Measurements from ENCODE around the gene AUTS2. TPM values are rescaled to one million over a fixed set of nuclear protein-coding genes. Genes with fewer than 3 reads are reported as not detected.

The AUTS2 gene
- total RNA-seq, 1 experiment from 2014 or later = not detected

DNA sequence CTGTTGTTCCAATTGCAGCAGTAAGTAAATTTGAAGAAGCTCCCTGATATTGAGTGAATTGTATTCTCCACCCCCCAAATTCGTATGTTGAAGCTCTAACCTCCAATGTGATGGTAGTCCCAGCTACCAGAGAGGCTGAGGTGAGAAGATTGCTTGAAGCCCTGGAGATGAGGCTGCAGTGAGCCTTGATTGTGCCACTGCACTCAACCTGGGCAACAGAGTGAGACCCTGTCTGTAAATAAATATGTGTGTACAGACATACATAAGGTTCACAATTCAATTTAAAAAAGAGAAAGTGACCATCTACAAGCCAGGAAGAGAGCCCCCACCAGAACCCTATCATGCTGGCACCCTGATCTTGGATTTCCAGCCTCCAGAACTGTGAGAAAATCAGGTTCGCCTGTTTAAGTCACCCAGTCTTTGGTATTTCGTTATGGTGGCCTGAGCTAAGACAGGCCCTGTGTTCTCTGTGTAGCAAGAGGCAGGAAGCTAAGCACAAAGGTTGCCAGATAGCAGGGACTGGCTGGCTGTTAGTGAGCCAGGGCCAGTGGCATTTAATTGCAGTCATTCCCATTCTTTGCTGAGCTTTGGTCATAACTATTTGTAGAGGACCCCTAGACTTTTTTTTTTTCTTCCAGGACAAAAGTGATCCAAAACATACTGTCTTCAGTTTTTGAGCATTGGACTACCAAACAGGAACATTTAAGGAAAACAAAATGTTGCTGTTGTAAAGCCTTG lies 45.6 kb downstream of the AUTS2 start:
- no peaks in the 10 kb centered on the region for H3K36me3 ChIP-seq
- no peaks in the 10 kb centered on the region for H3K9me3 ChIP-seq (replicated peaks)
- H3K4me1 ChIP-seq (replicated peaks) = no peaks in the 10 kb centered on the region
- no peaks in the 10 kb centered on the region for H3K27me3 ChIP-seq (replicated peaks)
- H3K27ac ChIP-seq = no peak overlapping the region
- no peak for DNase-seq (ENCODE audit: low read depth in 1 of 2, low spot score in 2 of 2)
- H3K4me3 ChIP-seq = no peak overlapping the region

DNA sequence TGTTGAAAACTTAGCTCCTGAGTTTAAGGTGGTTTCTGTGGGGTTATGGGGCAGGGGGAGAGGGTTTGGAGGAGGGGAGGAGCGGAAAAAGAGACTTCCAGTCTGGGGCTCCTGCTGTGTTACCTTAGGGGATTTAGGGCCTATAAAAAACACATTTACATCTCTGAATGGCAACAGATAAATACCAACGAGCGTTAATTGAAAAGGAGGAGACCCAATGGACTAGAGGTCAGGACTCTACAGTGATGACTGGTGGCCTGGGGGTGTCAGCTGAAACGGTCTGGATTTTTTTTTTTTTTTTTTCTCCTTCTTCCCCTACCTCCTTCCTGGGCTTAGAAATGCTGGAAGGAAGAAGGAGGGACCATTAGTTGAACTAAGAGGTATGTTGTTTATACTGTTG lies 47.4 kb downstream of the AUTS2 start:
- no peak for DNase-seq (ENCODE audit: low read depth in 1 of 2, low spot score in 2 of 2)
- H3K4me1 ChIP-seq (replicated peaks) = no peaks in the 10 kb centered on the region
- no peak overlapping the region for H3K27ac ChIP-seq
- no peaks in the 10 kb centered on the region for H3K36me3 ChIP-seq
- no peak overlapping the region for H3K4me3 ChIP-seq
- no peaks in the 10 kb centered on the region for H3K27me3 ChIP-seq (replicated peaks)
- H3K9me3 ChIP-seq (replicated peaks) = no peaks in the 10 kb centered on the region

DNA sequence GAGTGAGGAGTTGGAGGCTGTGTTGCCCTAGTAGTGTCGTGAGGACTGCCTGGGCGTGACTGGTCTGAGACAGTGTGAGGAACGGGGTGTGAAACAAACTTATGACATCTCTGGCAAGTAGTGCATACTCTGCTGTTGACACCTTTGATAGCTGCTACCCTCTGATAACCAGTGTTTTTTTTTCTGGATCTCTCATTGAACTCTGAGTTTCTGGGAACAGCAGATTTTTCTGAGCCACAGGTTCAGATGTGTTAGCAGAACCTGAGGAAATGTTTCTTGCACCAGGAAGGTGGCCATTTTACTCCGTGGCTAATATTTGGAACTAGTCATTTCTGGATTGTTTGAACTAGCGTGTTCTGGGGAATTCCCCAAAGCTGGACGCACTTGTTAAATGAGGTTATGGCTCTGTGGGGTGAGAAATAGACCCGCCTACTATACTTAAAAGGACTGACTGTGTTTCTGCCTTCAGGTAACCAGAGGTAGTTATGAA lies 52.9 kb downstream of the AUTS2 start:
- no peak overlapping the region for H3K4me3 ChIP-seq
- no peaks in the 10 kb centered on the region for H3K27me3 ChIP-seq (replicated peaks)
- DNase-seq (ENCODE audit: low read depth in 1 of 2, low spot score in 2 of 2) = no peak
- H3K4me1 ChIP-seq (replicated peaks) = no peaks in the 10 kb centered on the region
- H3K27ac ChIP-seq = no peak overlapping the region
- H3K9me3 ChIP-seq (replicated peaks) = no peaks in the 10 kb centered on the region
- no peaks in the 10 kb centered on the region for H3K36me3 ChIP-seq

DNA sequence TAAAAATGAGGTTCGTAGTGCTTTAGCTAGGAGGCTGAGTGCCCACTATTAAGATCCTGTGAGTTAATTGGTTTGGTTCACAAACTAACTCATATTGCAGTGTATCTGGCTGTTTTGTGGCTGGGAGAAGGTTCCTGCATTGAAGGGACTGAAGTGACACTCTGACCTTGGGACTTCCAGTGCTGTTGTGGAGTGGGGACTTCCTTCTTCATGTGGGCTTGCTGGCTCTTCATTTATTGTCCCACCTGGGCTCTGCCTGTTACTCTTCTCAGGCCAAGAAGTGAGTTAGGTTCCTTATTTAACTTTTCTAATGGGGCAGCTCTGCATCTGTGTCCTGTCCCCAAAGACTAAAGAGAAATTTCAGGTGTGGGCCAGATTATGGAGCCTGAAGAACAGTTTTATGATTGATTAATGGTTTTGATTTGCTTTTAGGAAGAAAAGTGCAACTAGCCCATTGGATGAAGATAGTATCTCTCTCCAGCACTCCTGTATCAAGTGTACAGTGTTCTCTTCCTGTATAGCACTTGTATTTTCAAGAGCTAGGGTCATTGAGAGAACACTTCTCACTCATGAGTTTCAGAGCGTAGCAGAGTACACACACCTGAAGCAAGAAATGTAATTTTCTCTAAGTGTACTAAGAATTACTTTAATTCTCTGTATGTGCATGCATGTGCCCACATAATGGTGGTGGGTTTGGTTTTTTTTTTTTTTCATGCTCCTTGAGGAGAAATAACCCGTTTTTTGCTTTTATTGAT lies 54.8 kb downstream of the AUTS2 start:
- no peaks in the 10 kb centered on the region for H3K36me3 ChIP-seq
- no peak overlapping the region for H3K4me3 ChIP-seq
- no peaks in the 10 kb centered on the region for H3K27me3 ChIP-seq (replicated peaks)
- no peak overlapping the region for H3K27ac ChIP-seq
- DNase-seq (ENCODE audit: low read depth in 1 of 2, low spot score in 2 of 2) = no peak
- no peaks in the 10 kb centered on the region for H3K9me3 ChIP-seq (replicated peaks)
- no peaks in the 10 kb centered on the region for H3K4me1 ChIP-seq (replicated peaks)

DNA sequence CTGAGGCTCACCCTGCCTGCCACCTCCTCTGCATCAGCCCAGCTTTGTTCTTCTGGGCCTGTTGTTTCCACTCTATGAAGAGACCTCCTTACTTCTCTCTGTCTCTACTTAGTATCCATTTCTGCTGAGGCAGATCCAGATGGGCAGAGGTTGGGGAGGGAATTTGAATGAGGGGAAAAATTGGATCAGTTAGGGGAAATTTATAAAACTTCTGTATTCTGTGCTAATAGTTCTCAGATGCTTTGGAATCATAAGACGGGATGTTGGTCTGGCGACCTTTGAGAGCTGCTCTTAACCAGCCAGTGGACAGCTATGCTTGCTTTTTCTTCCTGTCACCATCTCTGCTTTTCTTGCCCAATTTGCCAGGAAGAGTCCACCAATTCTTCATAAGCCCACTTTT lies 55.5 kb downstream of the AUTS2 start:
- Histone ChIP-seq H3K27ac (no peak overlapping the region), H3K9me3 (replicated peaks) (no peaks in the 10 kb centered on the region), H3K27me3 (replicated peaks) (no peaks in the 10 kb centered on the region), H3K36me3 (no peaks in the 10 kb centered on the region), H3K4me1 (replicated peaks) (no peaks in the 10 kb centered on the region), H3K4me3 (no peak overlapping the region)
- DNase-seq (ENCODE audit: low read depth in 1 of 2, low spot score in 2 of 2) = no peak

DNA sequence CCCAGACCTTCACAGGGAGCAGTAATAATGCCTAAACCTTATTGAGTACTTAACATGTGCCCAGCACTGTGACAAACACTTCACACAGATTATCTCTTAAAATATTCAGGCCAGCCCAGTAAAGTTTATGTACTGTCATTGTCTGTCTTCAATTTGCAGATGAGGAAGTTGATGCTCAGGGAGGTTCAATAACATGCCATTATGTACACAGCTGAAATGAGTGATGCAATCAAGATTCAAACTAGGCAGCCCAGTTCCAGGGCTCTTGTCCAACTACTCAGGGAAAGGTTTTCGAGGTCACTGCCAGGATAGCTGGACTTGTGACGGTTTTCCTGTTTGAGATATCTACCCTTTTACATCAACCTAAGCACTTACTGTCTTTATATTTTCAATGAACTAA lies 56.1 kb downstream of the AUTS2 start:
- Histone ChIP-seq H3K4me1 (replicated peaks) (no peaks in the 10 kb centered on the region), H3K9me3 (replicated peaks) (no peaks in the 10 kb centered on the region), H3K4me3 (no peak overlapping the region), H3K36me3 (no peaks in the 10 kb centered on the region), H3K27me3 (replicated peaks) (no peaks in the 10 kb centered on the region), H3K27ac (no peak overlapping the region)
- no peak for DNase-seq (ENCODE audit: low read depth in 1 of 2, low spot score in 2 of 2)

DNA sequence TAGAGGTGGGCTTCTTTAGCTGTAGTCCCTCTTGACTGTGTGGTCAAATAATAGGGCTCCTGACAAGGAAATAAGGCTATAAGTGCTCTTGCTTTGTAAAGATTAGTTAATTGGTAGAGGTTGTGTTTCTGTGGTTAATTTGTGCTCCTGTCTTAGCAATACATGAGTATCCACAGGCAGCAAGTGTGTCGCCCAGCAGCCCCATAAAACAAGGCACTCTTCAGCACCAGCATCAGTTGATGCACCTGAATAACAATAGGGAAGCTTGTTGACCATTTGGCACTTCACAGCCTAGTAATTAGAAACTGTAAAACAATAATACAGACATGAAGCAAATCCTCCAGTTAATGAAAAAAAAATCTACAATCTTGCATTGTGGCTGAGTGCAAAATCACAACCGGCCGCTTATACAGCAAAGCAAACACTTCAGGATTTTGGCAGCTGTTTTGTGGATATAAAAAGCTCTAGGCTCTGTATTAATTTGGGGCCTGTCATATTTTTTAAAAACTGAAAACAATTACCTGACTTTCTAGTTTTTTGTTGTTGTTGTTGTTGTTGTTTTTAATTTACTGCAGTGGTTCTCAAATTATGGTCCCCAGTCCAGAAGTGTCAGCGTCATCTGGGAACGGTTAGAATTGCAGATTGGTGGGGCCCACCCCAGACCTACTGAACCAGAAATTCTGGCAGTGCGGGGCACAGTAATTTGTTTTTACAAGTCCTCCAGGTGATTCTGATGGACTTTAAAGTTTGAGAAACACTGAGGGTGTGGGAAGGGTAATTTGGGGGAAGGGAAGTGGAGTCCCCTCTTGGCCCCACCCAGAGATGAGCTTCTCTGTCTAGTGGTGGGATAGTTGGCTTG lies 56.8 kb downstream of the AUTS2 start:
- H3K27me3 ChIP-seq (replicated peaks) = no peaks in the 10 kb centered on the region
- H3K9me3 ChIP-seq (replicated peaks) = no peaks in the 10 kb centered on the region
- no peaks in the 10 kb centered on the region for H3K36me3 ChIP-seq
- no peak overlapping the region for H3K27ac ChIP-seq
- no peaks in the 10 kb centered on the region for H3K4me1 ChIP-seq (replicated peaks)
- no peak for DNase-seq (ENCODE audit: low read depth in 1 of 2, low spot score in 2 of 2)
- no peak overlapping the region for H3K4me3 ChIP-seq

DNA sequence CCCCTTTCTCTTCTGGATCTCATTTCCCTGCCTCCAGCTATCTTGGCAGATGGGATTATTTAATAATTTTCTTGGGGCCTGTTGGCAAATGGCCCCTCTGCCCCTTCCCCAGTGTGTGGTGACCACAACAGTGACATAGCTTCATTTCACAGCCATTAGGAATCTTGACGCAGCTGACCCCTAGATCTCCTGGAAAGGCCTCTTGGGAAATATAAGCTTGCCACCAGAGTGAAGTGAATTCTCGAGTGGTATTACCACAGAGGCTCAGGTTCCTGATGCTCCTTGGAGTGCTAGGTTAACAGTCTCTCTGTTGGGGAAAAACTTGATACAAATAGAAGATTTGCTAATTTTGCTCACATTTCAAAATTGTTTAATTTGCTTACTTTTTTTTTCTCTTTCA lies 57.8 kb downstream of the AUTS2 start:
- Histone ChIP-seq H3K36me3 (no peaks in the 10 kb centered on the region), H3K9me3 (replicated peaks) (no peaks in the 10 kb centered on the region), H3K4me1 (replicated peaks) (no peaks in the 10 kb centered on the region), H3K4me3 (no peak overlapping the region), H3K27me3 (replicated peaks) (no peaks in the 10 kb centered on the region), H3K27ac (no peak overlapping the region)
- no peak for DNase-seq (ENCODE audit: low read depth in 1 of 2, low spot score in 2 of 2)

DNA sequence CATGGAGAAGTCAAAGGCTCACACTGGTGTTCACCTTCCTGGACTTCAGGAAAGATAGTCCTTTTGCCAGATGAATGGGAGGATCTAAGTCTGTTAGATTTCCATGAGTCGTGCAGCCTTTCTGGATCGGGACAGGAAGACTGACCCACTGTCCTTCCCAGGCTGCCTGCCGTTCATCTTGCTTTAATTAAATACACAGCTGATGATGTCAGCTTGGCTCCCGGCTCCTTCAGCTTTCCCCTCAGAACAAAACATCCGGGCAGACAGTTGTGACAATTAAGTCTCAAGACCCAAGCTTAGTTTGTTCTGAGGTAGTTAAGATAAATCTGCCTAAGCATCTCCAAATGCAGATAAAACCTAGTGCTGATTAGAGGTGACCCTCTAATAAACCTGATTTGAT lies 58.6 kb downstream of the AUTS2 start:
- Histone ChIP-seq H3K4me1 (replicated peaks) (no peaks in the 10 kb centered on the region), H3K27ac (no peak overlapping the region)

DNA sequence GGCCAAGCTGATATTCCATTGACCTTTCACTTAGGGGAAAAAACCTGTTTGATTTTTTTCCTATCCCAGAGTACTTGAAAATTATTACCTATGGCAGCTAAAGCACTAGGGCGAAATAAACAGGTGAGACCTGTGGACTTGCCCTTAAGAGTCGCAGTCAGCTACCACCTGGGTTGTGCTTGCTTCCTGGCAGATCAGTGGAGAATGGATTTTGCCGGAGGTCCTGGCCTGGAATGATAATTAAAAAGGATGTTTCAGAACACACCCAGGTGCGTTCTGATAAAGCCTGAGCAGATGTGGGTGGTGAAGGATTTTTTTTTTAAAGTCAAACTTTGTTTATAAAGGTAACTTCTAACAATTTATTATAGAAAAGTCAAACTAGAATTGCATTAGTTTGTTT lies 59.1 kb downstream of the AUTS2 start:
- Histone ChIP-seq H3K4me1 (replicated peaks) (no peaks in the 10 kb centered on the region), H3K4me3 (no peak overlapping the region), H3K36me3 (no peaks in the 10 kb centered on the region), H3K27ac (no peak overlapping the region), H3K27me3 (replicated peaks) (no peaks in the 10 kb centered on the region), H3K9me3 (replicated peaks) (no peaks in the 10 kb centered on the region)
- no peak for DNase-seq (ENCODE audit: low read depth in 1 of 2, low spot score in 2 of 2)

More for the DNA sequence above, 58.6 kb downstream of the AUTS2 start:
- no peaks in the 10 kb centered on the region for H3K36me3 ChIP-seq
- H3K4me3 ChIP-seq = no peak overlapping the region
- H3K9me3 ChIP-seq (replicated peaks) = no peaks in the 10 kb centered on the region
- no peak for DNase-seq (ENCODE audit: low read depth in 1 of 2, low spot score in 2 of 2)
- no peaks in the 10 kb centered on the region for H3K27me3 ChIP-seq (replicated peaks)

DNA sequence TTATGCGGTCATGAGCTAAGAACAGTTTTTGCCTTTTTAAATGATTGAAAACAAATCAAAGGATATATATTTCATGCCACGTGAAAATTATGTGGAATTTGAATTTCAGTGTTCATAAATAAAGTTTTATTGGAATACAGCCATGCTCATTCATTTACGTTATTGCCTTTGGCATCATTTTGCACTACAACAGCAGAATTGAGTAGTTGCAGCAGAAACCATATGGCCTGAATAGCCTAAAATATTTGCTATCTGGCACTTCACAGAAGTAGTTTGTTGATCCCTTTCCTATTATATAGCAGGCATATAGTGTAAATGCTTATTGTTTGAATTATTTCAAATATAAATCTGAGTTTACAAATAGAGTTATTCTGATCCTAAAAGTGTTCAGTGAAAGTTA lies 59.7 kb downstream of the AUTS2 start:
- H3K9me3 ChIP-seq (replicated peaks) = no peaks in the 10 kb centered on the region
- DNase-seq (ENCODE audit: low read depth in 1 of 2, low spot score in 2 of 2) = no peak
- H3K27me3 ChIP-seq (replicated peaks) = no peaks in the 10 kb centered on the region
- H3K4me1 ChIP-seq (replicated peaks) = no peaks in the 10 kb centered on the region
- no peak overlapping the region for H3K4me3 ChIP-seq
- H3K36me3 ChIP-seq = no peaks in the 10 kb centered on the region
- H3K27ac ChIP-seq = no peak overlapping the region

DNA sequence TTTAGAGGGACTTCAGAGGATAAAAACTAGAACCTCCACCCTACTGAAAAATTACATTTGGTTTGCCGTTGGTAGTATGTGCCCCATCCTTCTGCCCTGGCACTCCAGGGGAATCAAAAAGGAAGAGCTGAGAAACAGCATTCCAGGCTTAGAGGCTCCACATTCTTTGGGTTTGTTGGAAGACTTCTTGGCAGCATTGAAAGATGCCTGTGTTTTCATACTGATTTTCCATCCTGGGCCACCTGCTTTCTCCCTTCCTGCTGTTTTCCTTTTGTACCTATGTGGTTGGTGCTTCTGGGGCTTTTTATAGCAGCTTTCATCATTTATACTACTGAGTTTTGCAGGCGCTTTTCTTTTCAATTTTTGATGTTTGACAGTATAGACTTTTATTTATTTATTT lies 61.7 kb downstream of the AUTS2 start:
- Histone ChIP-seq H3K27me3 (replicated peaks) (no peaks in the 10 kb centered on the region), H3K4me3 (no peak overlapping the region), H3K36me3 (no peaks in the 10 kb centered on the region), H3K9me3 (replicated peaks) (no peaks in the 10 kb centered on the region), H3K4me1 (replicated peaks) (no peaks in the 10 kb centered on the region), H3K27ac (no peak overlapping the region)
- no peak for DNase-seq (ENCODE audit: low read depth in 1 of 2, low spot score in 2 of 2)

DNA sequence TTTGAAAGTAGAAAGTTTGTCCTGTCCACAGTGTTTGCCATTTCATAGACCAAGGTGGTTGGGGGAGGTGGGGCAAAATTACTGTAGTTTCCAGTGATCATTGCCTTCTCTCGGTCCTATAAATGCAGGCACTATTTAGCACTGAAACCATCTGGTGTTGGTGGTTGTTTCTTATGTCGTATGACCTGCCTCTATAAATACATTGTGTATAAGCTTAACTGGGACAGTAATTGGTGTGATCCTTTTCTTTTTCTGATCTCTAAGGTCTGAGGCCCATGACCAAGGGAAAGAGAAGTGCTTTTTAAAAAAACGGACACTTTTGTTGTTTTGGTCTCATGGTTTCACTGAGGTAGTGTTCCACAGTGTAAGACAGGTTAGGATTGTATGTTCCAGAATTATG lies 63.1 kb downstream of the AUTS2 start:
- Histone ChIP-seq H3K27me3 (replicated peaks) (no peaks in the 10 kb centered on the region), H3K27ac (no peak overlapping the region), H3K4me3 (no peak overlapping the region), H3K36me3 (no peaks in the 10 kb centered on the region), H3K4me1 (replicated peaks) (no peaks in the 10 kb centered on the region), H3K9me3 (replicated peaks) (no peaks in the 10 kb centered on the region)
- DNase-seq (ENCODE audit: low read depth in 1 of 2, low spot score in 2 of 2) = no peak

Data from SJSA1 (cell line).